HG03354 (cell line): ENCODE data around the gene CTNNA2.

ENCODE experiments used
- ATAC-seq: cut with Tn5 transposase; IDR thresholded peaks from one replicate; pipeline ENCODE4 v1.9.1; 2021; ENCODE audit warnings: mild to moderate bottlenecking; ENCODE audit not compliant: unreplicated experiment, poor library complexity, severe bottlenecking

CTNNA2 gene

DNA sequence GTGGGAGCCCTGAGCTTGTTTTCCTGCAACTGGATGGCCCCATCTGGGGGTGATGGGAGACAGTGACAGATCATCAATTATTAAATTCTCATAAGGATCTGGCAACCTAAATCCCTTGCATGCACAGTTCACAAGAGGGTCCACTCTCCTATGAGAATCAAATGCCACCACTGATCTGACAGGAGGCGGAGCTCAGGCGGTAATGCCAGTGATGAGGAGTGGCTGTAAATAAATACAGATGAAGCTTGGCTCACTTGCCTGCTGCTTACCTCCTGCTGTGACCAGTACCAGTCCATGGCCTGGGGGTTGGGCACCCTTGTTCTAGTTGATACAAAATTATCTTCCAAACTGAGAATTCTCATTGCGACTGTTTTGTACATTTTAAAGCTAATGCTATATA, 258.6 kb downstream of the CTNNA2 start:
- no peak for ATAC-seq

DNA sequence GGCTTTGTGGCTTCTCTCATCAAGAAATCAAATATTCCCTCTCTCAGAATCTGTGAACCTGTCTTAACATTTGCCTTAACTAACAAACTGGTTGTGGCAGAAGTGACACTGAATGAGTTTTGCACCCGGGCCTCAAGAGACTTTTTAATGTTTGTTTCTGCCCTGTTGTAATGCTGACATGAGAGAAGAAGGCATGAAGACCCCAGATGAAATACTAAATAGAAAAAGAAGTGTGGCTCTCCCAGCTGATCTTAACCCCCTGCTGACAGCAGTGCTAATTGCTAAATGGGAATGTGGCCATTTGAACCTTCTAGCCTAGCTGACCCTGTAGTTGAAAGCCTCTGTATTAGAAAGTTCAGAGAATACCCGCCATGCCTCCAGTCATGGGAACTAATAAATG, 261.2 kb downstream of the CTNNA2 start:
- ATAC-seq = no peak

DNA sequence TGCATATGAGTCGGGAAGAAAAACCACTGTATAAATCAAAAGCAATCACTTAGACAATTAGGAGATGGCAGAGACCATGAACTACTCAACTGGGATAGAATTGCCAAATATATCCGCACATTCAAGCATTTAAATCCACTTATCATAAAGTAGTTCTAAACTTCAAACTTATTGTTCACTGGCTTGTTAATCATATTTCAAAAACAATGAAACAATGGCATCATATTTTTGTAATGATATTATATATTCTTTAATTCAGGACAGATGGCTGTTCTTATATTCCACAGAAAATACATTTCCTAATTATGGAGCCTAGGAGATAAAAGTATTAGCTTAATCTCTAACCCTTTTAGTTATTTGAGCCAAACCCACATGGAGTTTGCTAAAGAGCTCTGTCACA, 263.6 kb downstream of the CTNNA2 start:
- no peak for ATAC-seq

DNA sequence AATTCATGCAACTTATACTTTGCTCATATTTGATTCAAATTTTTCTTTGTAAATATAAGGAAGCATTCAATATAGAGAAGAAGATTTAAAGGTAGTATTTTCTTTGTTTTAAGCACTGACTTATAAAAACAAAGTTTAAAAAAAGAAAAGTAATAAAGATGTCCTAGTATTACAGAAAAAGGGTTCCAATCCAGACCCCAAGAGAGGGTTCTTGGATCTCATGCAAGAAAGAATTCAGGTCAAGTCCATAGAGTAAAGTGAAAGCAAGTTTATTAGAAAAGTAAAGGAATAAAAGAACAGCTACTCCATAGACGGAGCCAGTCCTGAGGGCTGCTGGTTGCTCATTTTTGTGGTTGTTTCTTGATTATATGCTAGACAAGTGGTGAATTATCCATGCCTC, 267.9 kb downstream of the CTNNA2 start:
- ATAC-seq = no peak

DNA sequence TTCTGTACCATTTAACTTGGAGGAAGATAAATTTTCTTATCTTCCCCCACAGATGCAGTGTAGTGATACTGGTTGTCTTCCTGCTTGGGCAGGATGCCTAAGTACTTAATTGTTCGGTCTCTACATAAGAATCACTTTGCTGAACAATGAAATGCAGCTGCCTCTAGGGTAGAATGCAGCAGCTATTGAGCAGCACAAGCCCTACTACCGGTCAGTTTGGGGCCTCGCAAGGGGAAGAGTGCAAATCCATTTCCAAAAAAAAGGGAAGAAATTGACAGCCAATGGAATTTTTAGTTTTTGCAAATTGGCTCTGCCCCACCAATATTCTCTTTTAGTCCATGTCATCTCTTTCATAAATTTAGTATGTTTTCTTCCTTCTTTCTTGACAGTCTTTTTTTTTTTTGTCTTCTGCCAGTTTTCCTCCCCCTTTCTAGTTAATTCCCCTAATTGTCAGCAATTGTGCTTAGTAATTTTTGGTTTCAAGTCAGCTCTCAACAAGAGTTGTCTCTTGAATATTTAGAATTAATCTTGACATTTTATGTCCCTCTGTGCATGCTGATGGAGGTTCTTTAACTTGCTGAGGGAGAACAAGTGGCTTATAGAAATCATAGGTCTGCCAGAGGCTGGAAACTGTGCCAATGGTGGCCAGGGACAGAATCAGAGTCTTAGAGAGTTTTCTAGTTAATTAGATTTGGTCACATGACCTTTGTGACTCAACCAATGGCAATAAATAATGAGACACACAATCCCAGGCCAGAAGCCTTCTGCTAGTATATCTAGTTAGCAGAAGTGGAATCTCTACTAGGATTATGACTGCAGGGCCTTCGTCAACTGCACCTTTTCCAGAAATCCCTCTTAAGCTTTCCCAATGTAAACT, 270.0 kb downstream of the CTNNA2 start:
- no peak for ATAC-seq

DNA sequence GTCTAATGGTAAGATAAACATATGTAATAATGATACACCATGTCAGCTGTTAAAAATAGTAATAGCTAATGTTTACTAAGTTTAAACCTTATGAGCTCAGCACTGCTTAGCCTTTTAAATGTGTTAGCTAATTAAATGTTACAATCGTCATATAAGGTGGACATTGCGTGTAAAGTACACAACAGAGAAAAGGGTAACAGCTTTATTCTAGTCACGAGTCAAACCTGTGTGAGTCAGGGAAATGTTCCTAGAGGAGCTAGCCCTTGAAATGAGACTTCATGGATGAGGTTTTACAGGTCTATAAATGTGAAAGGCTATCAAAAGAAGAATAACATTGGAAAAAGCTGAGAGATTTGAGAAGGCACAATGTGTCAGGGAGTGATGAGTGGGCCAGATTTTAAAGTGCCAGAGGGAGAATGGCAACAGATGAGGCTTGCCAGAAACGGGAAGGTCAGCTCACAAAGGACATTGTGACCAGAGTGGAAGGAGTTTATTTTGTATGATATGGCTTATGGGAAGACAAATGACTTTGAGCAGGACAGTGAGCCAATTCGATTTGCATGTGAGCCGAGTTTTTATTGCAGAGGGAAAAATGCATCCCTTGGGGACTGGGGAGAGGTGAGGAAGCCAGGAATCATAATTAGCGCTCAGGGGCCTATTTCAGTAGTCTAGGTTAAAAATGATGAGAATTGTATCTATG, 276.3 kb downstream of the CTNNA2 start:
- ATAC-seq = no peak

DNA sequence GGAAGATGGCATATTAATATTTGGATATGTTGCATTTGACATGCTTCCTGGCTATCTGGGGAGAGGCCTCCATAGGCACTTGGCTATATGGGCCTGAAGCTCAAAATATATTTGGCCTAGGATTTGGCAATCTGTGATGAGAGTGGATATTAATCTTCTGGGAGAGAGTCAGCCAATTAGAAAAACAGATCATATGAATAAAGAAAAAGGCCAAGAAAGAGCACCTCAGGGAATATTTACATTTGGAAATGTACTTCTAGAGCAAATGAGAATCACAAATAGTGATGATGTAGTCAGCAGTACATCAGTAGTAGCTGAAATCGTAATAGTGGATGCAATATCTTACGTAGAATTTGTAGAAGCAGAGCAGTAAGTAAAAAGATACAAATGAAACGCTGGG, 277.0 kb downstream of the CTNNA2 start:
- ATAC-seq = no peak

DNA sequence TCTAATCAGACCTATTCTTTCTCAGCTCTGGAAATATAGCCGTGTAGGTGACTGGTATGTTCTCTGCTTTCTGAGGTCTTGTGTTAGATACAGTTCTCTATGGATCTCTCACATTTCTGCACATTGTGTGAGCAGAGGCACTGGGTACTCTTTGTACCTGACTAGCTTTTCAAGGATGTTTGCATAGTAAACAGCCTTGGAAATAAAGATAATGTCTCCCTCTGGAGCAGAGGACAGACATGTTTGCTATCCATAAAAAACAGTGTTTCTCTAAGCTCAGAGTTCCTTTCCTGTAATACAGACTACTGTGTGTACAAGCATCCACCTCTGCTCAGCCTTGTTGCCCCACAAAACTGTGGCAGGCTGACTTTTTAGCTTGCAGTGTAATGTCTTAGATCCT, 279.2 kb downstream of the CTNNA2 start:
- no peak for ATAC-seq

DNA sequence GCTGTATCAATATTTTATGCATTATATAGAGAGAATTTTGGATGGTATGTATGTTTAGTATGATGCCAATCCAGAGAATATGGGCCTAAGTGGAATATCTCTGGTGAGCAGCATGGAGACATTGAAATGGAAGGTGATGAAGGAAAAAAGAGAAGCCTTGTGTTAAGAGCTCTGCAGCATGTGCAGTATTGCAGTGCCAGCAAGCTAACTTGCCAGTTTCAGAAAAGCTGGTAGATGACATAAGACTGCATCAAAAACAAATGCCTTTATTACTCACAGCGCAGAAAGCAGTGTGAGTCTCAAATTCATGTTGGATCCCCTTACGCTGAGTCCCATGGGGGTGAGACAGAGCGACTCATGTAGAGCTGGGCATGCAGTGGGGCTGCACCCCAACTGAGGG, 280.2 kb downstream of the CTNNA2 start:
- no peak for ATAC-seq

DNA sequence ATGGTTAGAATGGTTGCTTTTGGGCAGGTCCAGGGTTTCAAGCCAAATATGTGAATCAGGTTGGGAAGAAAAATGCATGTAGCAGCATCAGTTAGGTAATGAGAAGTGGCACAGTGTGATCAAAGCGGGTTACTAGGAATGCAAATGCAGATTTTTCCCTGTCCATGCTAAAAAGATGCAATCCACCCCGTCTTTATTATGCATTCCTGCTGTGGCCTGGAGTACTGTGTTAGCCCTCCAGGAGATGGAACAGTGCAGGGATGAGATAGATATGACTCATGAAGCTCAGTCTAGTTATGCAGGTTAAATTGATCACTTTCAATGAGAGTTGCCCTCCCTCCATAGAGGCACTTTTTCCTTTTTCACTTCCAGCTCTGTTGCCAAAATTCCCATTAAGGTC, 283.8 kb downstream of the CTNNA2 start:
- ATAC-seq = no peak

DNA sequence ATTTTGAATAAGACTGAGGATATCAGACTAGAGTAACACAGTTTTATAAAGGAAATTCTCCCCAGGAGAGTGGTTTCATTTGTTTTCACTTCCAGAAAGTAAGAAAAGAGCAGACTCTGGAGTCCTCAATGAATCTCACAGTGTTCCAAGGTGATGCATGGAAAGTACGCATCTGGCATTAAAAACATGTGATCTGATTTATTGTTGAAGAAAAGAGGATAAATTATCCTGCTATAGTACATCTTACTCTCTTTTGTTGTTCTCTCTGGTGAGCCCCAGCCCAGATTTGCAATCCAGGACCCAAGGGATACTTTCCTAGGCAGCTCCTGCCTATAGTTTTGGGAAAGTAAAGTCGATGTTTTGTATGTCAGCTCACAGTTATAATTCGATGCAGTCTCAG, 285.9 kb downstream of the CTNNA2 start:
- no peak for ATAC-seq

DNA sequence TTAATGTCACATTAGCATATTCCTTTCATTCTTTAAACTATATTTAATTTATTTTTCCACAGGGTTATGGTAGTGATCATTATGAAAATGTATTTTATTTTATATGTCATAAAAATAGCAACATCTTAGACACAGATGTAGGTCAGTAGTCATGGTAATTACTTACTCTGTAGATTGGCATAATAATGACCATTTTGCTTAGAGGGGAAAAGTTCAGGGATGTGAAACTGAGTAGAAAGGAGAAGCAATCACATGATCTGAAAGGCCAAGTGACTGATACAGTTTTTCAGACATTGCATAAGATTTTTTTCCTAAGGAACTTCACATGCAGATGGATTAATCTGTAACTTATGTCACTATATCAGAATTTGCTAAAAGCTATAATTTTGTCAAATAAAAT, 286.9 kb downstream of the CTNNA2 start:
- ATAC-seq = no peak

DNA sequence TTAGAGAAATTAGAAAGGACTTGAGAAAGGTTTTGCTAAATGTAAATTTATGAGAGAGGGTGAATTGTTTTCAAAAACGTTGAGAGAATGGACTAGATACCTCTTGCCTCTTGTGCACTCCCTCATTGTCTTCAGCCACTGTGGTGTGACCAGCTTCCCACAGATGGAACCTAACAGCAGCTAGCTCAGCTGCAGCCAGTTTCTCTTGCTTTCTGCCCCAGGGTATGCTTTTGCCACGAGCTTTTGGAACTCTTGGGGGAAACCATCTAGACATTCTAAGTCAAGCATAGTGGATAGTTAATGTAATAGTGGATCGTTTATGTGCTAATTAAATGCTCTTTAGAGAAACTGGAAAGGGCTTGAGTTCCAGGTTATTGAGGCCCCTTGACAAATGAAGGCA, 288.2 kb downstream of the CTNNA2 start:
- ATAC-seq = no peak

DNA sequence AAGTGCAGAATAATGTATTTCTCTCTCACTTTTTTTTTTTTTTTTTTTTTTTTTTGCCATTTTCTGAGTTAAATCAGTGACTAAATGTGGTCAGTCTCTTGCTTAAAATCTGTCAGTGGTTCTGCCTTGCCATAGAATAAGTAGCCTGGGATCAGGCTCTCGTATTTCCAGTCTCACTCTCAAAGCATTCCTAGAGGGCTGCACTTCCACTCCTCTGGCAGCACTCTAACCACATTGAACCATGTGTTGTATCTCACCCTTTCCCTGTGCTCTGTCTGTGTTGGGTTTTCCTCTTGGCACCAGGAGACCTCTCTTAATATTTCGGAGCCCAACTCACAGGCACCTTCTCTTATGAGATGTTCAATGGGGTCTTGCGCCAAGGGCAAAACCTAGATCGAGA, 304.4 kb downstream of the CTNNA2 start:
- no peak for ATAC-seq

DNA sequence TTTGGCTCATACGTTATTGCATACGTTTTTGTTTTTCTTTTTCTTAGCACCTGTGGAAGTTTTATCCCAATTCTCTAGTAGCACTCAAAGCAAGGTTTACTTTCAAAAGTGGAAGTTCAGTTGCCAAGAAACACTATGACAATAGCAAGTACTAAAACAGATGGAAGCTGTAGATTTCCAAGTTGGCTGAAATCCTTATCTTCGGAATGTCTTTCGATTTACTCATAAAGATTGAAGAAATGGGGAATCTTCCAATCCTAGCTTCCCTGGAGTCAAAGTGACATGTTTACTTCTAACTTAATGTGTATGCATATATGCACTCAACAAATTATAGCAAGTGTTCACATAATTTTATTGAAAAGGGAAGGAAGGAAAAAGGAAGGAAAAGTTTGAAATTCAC, 307.4 kb downstream of the CTNNA2 start:
- no peak for ATAC-seq

DNA sequence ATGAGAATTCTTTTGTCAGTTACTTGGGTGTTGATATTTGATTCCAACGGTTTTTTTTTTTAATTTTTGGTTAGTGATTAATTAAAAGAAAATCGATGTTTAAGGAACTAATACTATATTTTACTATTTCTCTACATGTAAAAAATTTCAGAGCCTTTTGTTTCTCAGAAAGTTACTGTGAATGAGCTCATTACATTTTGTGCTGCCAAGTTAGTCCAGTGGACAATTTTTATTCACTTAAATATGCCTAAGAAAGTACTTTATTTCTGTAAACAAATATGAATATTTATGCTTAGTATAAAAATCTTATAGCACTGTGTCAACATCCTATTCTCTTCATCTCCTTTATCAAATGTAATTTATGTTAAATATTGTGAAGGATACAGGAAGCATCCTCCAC, 309.3 kb downstream of the CTNNA2 start:
- ATAC-seq = no peak

DNA sequence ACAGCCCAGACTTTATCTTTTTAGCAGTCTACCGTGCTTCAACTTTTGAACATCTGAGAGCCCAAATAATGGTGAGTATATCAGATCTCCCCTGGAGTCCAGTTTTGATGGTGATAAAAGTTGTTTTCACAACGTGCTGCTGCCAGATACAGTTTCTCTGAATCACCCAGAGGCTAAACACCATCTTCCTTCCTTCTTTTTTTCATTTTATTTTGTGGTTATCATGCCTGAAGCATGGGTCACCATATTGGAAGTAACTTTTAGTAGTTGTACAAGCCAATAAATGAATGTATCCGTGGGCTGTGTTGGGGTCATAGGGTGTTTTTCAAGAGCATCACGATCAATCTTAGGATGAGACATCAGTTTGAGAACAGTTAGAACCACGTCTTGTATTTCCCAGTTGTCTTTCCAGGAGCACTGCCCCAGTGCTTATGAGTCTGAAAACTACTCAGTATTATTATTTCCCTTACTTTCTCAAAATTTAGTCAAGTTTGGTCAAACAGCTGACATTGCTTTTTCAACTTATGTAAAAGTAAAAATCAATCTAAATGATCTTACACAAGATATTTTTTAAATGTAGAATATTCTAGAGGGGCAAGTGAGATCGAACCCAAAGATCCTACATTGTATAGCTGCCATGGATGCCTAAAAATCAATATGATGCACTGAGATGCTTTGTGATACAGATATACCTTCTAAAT, 311.4 kb downstream of the CTNNA2 start:
- no peak for ATAC-seq

DNA sequence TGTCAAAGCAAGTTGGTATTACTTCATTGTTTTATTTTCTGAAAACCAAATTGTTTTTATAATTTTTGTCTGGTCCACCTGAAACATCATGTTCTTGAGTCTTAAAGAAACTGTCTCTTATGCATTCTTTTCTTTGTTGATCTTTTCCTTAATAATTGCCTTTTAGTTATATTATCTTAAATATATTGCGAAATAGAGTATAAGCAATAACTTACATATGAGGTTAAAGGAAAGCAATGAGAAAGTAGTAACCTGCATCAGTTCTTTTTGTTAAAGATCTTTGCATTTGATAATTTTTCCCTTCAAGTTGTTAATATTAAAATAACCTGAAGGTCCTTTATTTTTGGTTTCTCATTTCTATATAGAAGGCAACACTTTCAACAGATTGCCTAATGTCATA, 315.0 kb downstream of the CTNNA2 start:
- ATAC-seq = no peak

DNA sequence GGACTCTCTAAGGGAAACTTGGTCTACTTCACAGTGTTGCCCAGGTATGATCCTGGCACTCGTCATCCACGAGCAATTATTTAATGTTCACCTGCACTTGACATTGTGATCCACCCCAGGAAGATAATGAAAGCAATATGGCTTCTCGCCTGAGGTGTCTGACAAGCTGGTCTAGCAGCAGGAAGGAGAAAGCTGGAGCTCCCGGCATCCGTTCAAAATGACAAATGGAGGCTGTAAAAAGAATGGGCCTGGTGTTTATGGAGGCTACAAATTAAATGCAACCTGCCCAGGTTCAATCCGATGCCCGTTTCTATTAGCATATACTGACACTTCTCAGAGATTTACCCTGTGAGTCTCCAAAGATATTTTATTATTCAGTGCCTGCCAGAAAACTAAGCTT, 317.6 kb downstream of the CTNNA2 start:
- no peak for ATAC-seq

DNA sequence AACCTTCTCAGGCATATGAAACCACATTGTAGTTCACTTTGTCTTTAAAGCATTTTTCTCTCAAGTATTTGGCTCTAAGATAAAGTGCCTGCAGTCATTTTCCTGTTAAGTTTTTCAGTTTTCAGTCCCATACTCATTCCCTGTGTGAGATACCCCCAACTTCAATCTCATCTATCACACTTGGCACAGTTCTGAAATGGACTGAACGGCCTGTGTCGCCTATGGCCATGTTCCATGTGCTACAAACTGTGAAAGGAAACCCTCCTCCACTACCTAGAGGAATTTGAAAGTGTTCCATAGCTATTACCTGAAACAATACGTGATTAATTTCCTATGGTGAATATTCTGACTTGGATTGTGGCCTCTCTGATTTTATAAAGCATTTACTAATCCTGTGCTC, 319.1 kb downstream of the CTNNA2 start:
- ATAC-seq = no peak
